Tibial nerve (tissue), 4 donors: ENCODE measurements around the gene MCU.
A peak's percentile ranks its signal among the peaks of the same experiment; 100 is the strongest.

Source experiments
- EP300 ChIP-seq, 2 donors: sonication (generic); formaldehyde crosslinking; IDR thresholded peaks; one replicate each; pipeline ENCODE4 v1.6.1; 2017; ENCODE audit warnings: antibody characterized with exemption in 2 of 2, mild to moderate bottlenecking in 1 of 2
- POLR2A ChIP-seq, 2 donors: fragments of 450-650 bp; IDR thresholded peaks; one replicate each; pipeline ENCODE4 v1.6.1; 2017; ENCODE audit warnings: antibody characterized with exemption in 2 of 2, mild to moderate bottlenecking in 2 of 2, moderate library complexity in 2 of 2
- TF ChIP-seq, protein P1 (sequence below), 5 experiments: fragments of 200-600 bp in 3 of 5; fragments of 450-650 bp in 2 of 5; sonication (generic) in 3 of 5; IDR thresholded peaks; one replicate each; pipeline ENCODE4 v1.5.1; 2016 to 2019; ENCODE audit warnings: antibody characterized with exemption in 5 of 5, mild to moderate bottlenecking in 3 of 5, moderate library complexity in 2 of 5

- TF ChIP-seq, protein P1, sequence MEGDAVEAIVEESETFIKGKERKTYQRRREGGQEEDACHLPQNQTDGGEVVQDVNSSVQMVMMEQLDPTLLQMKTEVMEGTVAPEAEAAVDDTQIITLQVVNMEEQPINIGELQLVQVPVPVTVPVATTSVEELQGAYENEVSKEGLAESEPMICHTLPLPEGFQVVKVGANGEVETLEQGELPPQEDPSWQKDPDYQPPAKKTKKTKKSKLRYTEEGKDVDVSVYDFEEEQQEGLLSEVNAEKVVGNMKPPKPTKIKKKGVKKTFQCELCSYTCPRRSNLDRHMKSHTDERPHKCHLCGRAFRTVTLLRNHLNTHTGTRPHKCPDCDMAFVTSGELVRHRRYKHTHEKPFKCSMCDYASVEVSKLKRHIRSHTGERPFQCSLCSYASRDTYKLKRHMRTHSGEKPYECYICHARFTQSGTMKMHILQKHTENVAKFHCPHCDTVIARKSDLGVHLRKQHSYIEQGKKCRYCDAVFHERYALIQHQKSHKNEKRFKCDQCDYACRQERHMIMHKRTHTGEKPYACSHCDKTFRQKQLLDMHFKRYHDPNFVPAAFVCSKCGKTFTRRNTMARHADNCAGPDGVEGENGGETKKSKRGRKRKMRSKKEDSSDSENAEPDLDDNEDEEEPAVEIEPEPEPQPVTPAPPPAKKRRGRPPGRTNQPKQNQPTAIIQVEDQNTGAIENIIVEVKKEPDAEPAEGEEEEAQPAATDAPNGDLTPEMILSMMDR (IDR thresholded peaks at IDR 0.05): peak in 2 of 5 experiments; percentile 21 to 30
- no peak for TF ChIP-seq EP300 (IDR thresholded peaks at IDR 0.05)
- TF ChIP-seq POLR2A (IDR thresholded peaks at IDR 0.05): no peak
Observed at GRCh38 chr10:72875250-72876055, 183.5 kb downstream of the MCU start.
